Progenitor cell of endocrine pancreas (in vitro differentiated cells): ENCODE data around the gene TP63. TPM values are rescaled to one million over a fixed set of nuclear protein-coding genes. Genes with fewer than 3 reads are reported as not detected.

Source experiments
- DNase-seq: peaks from one replicate; pipeline ENCODE4 v3.0.0; 2021; ENCODE audit warnings: low spot score; ENCODE audit not compliant: unreplicated experiment
- H3K27ac Mint-ChIP-seq: 2 replicates; pipeline ENCODE4 v1.8.0; 2021; ENCODE audit warnings: mild to moderate bottlenecking, moderate library complexity, mixed read lengths
- H3K27me3 Mint-ChIP-seq: 2 replicates; pipeline ENCODE4 v1.8.0; 2021; ENCODE audit warnings: mixed read lengths
- H3K36me3 Mint-ChIP-seq: 2 replicates; pipeline ENCODE4 v1.8.0; 2022; ENCODE audit warnings: mixed read lengths; ENCODE audit not compliant: insufficient read depth
- H3K4me1 Mint-ChIP-seq: 2 replicates; pipeline ENCODE4 v1.8.0; 2021; ENCODE audit warnings: low read depth, mixed read lengths
- H3K4me3 Mint-ChIP-seq: 2 replicates; pipeline ENCODE4 v1.8.0; 2021; ENCODE audit warnings: low read depth, mild to moderate bottlenecking, moderate library complexity, mixed read lengths
- H3K9me3 Mint-ChIP-seq: 2 replicates; pipeline ENCODE4 v1.8.0; 2021; ENCODE audit warnings: low read depth, mixed read lengths
- CTCF ChIP-seq: fragments of 200-600 bp; sonication (generic); IDR thresholded peaks from one replicate; pipeline ENCODE4 v1.5.0; 2021; ENCODE audit warnings: antibody characterized with exemption, mild to moderate bottlenecking; ENCODE audit not compliant: unreplicated experiment
- total RNA-seq: library from RNA; stranded (reverse); gene quantifications from 2 replicates; pipeline ENCODE4 v1.2.1, GENCODE V29; 2021

Gene TP63
- total RNA-seq, 1 donor from 2014 or later: 0.72 TPM

- no peak for TF ChIP-seq CTCF
- no peak overlapping the region for H3K4me3 Mint-ChIP-seq
- H3K9me3 Mint-ChIP-seq: no peaks in the 10 kb centered on the region
- no peak overlapping the region for H3K27ac Mint-ChIP-seq
- H3K4me1 Mint-ChIP-seq: no peaks in the 10 kb centered on the region
- peaks cover 22% of the 10 kb centered on the region for H3K27me3 Mint-ChIP-seq
- H3K36me3 Mint-ChIP-seq: no peaks in the 10 kb centered on the region
- DNase-seq: no peak
These were observed 166.0 kb downstream of the TP63 start for GRCh38 chr3:189797103-189797750.

- Mint-ChIP-seq H3K27me3 (peaks cover 31% of the 10 kb centered on the region), H3K27ac (no peak overlapping the region), H3K9me3 (no peaks in the 10 kb centered on the region), H3K4me1 (no peaks in the 10 kb centered on the region), H3K36me3 (no peaks in the 10 kb centered on the region), H3K4me3 (no peak overlapping the region)
- DNase-seq: no peak
- TF ChIP-seq CTCF: no peak
These were observed 168.2 kb downstream of the TP63 start for GRCh38 chr3:189799366-189799765.

GRCh38 chr3:189800436-189800835 is 169.2 kb downstream of the TP63 start:
- no peak for TF ChIP-seq CTCF
- H3K4me3 Mint-ChIP-seq: no peak overlapping the region
- H3K36me3 Mint-ChIP-seq: no peaks in the 10 kb centered on the region
- DNase-seq: no peak
- peaks cover 30% of the 10 kb centered on the region for H3K27me3 Mint-ChIP-seq
- H3K27ac Mint-ChIP-seq: no peak overlapping the region
- no peaks in the 10 kb centered on the region for H3K9me3 Mint-ChIP-seq
- H3K4me1 Mint-ChIP-seq: peaks cover 1% of the 10 kb centered on the region

GRCh38 chr3:189803254-189803653 is 172.1 kb downstream of the TP63 start:
- Mint-ChIP-seq H3K27me3 (peaks cover 40% of the 10 kb centered on the region), H3K4me1 (peaks cover 12% of the 10 kb centered on the region), H3K9me3 (no peaks in the 10 kb centered on the region), H3K4me3 (no peak overlapping the region), H3K36me3 (no peaks in the 10 kb centered on the region), H3K27ac (no peak overlapping the region)
- TF ChIP-seq CTCF: no peak
- DNase-seq: no peak

- H3K4me1 Mint-ChIP-seq: peaks cover 12% of the 10 kb centered on the region
- TF ChIP-seq CTCF: no peak
- peak overlapping the region; percentile 41 for H3K4me3 Mint-ChIP-seq
- H3K9me3 Mint-ChIP-seq: no peaks in the 10 kb centered on the region
- H3K27ac Mint-ChIP-seq: peak overlapping the region; percentile 52
- H3K27me3 Mint-ChIP-seq: peaks cover 44% of the 10 kb centered on the region
- DNase-seq: no peak
- no peaks in the 10 kb centered on the region for H3K36me3 Mint-ChIP-seq
These were observed 174.3 kb downstream of the TP63 start for GRCh38 chr3:189805375-189806067.
